CD4-positive, alpha-beta T cell (primary cell): ENCODE measurements around the gene ATP1B2. TPM values are rescaled to one million over a fixed set of nuclear protein-coding genes. Genes with fewer than 3 reads are reported as not detected.

ENCODE experiments used
- ATAC-seq: fragments of 200-7000 bp; cut with Tn5 transposase; one replicate; pipeline ENCODE4 v1.10.0; 2022; ENCODE audit warnings: mild to moderate bottlenecking; ENCODE audit not compliant: poor library complexity
- CTCF ChIA-PET: fragments of 350-600 bp; sonication (Branson Sonifier 250); formaldehyde crosslinking; loops from one replicate; lab custom pipeline; 2021; ENCODE audit warnings: antibody characterized with exemption, inconsistent platforms; lab: Charles Lee
- POLR2A ChIA-PET: fragments of 350-600 bp; sonication (Branson Sonifier 250); formaldehyde crosslinking; loops from one replicate; lab custom pipeline; 2021; ENCODE audit warnings: antibody characterized with exemption, inconsistent platforms; lab: Charles Lee
- DNase-seq, 14 experiments: peaks; one replicate each; pipeline ENCODE4 v3.0.0-alpha.2; 2013 to 2020; ENCODE audit warnings: mixed read lengths in 2 of 14
- H3K27ac ChIP-seq, 2 donors: one replicate each; pipeline versions ENCODE4 v1.5.1 to v1.7.0; 2013; ENCODE audit warnings: low read length in 2 of 2, low read depth in 1 of 2, mild to moderate bottlenecking in 1 of 2
- H3K27me3 ChIP-seq, 2 experiments: 1 replicate in 1 of 2; 2 replicates in 1 of 2; pipeline versions ENCODE4 v1.6.1 to v1.7.0; 2013; ENCODE audit warnings: low read length in 2 of 2, control low read depth in 1 of 2, mild to moderate bottlenecking in 1 of 2, moderate library complexity in 1 of 2; ENCODE audit not compliant: insufficient read depth in 2 of 2, control insufficient read depth in 1 of 2
- H3K36me3 ChIP-seq: one replicate; pipeline ENCODE4 v1.6.1; 2013; ENCODE audit warnings: low read length, control low read depth; ENCODE audit not compliant: insufficient read depth
- H3K4me1 ChIP-seq: one replicate; pipeline ENCODE4 v1.6.1; 2013; ENCODE audit warnings: low read length, control low read depth; ENCODE audit not compliant: insufficient read depth
- H3K4me3 ChIP-seq: one replicate; pipeline ENCODE4 v1.5.1; 2013; ENCODE audit warnings: mild to moderate bottlenecking, low read length, moderate library complexity
- H3K9me3 ChIP-seq, 2 experiments: 1 replicate in 1 of 2; 2 replicates in 1 of 2; pipeline versions ENCODE4 v1.6.1 to v1.7.0; 2013; ENCODE audit warnings: low read length in 2 of 2, mild to moderate bottlenecking in 2 of 2, control low read depth in 1 of 2, moderate library complexity in 1 of 2; ENCODE audit not compliant: control insufficient read depth in 1 of 2, insufficient read depth in 1 of 2
- H3K27ac Mint-ChIP-seq: one replicate; pipeline ENCODE4 v1.8.0; 2020; ENCODE audit warnings: mixed read lengths
- H3K27me3 Mint-ChIP-seq: one replicate; pipeline ENCODE4 v1.8.0; 2021; ENCODE audit warnings: mixed read lengths
- H3K36me3 Mint-ChIP-seq: one replicate; pipeline ENCODE4 v1.8.0; 2021; ENCODE audit warnings: low read depth, mixed read lengths
- H3K4me1 Mint-ChIP-seq: one replicate; pipeline ENCODE4 v1.8.0; 2021; ENCODE audit warnings: low read depth, mixed read lengths
- H3K4me3 Mint-ChIP-seq: one replicate; pipeline ENCODE4 v1.8.0; 2020; ENCODE audit warnings: mild to moderate bottlenecking, mixed read lengths
- H3K9me3 Mint-ChIP-seq: one replicate; pipeline ENCODE4 v1.8.0; 2020; ENCODE audit warnings: mixed read lengths
- intact Hi-C, 2 experiments: fragments of 100-400 bp; cut with DNase I in 1 of 2; cut with micrococcal nuclease in 1 of 2; formaldehyde crosslinking; loops; one replicate each; pipeline versions ENCODE4 v1.15.1 to v1.9.0; 2023 to 2025; cut with DNase I, micrococcal nuclease
- total RNA-seq, 174 experiments: library from RNA in 2 of 174; stranded (reverse) in 2 of 174; gene quantifications; one replicate each; pipeline ENCODE4 v1.2.3 and lab custom pipeline; 2021 to 2026
- TF ChIP-seq, protein P1 (sequence below): fragments of 200-600 bp; IDR thresholded peaks from one replicate; pipeline ENCODE4 v1.8.0; 2022; ENCODE audit warnings: antibody characterized with exemption, mild to moderate bottlenecking

Gene ATP1B2
- total RNA-seq, 2 experiments from 2014 or later = 0.17 to 0.69 TPM

DNA sequence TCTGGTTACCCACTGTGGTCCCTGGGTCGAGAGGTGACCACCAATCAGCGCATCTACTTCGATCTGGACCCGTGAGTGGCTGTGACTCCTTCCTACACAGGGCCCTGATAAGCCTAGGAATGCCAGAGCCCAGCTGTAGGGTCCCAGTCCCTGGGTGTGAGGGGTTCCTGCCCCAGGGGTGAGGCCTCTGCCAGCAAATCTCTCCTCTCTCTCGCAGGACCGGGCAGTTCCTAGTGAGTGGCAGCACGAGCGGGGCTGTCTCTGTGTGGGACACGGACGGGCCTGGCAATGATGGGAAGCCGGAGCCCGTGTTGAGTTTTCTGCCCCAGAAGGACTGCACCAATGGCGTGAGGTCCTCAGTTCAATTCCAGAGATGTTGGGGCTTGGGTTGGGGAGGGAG, 52.0 kb downstream of the ATP1B2 start:
- peaks cover 0 to 17% of the 10 kb centered on the region in 2 experiments for H3K9me3 ChIP-seq
- TF ChIP-seq, protein P1, sequence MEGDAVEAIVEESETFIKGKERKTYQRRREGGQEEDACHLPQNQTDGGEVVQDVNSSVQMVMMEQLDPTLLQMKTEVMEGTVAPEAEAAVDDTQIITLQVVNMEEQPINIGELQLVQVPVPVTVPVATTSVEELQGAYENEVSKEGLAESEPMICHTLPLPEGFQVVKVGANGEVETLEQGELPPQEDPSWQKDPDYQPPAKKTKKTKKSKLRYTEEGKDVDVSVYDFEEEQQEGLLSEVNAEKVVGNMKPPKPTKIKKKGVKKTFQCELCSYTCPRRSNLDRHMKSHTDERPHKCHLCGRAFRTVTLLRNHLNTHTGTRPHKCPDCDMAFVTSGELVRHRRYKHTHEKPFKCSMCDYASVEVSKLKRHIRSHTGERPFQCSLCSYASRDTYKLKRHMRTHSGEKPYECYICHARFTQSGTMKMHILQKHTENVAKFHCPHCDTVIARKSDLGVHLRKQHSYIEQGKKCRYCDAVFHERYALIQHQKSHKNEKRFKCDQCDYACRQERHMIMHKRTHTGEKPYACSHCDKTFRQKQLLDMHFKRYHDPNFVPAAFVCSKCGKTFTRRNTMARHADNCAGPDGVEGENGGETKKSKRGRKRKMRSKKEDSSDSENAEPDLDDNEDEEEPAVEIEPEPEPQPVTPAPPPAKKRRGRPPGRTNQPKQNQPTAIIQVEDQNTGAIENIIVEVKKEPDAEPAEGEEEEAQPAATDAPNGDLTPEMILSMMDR = no peak
- POLR2A ChIA-PET = interaction anchor here (0.8 kb wide), 1 partner anchor 15 kb away, joined by 3 read pairs; the partner anchor contains the start of genes TP53 and WRAP53
- CTCF ChIA-PET = no interaction called here
- peaks cover 46 to 53% of the 10 kb centered on the region in 2 experiments for H3K27me3 ChIP-seq
- H3K27ac ChIP-seq = no peak overlapping the region
- intact Hi-C loops = no loop called here
- H3K4me1 Mint-ChIP-seq = peaks cover 14% of the 10 kb centered on the region
- H3K4me3 Mint-ChIP-seq = no peak overlapping the region
- H3K4me1 ChIP-seq = peaks cover 20% of the 10 kb centered on the region
- H3K9me3 Mint-ChIP-seq = no peaks in the 10 kb centered on the region
- ATAC-seq = no peak
- peaks cover 40% of the 10 kb centered on the region for H3K36me3 Mint-ChIP-seq
- no peak overlapping the region for H3K4me3 ChIP-seq
- DNase-seq = no peak
- peaks cover 22% of the 10 kb centered on the region for H3K36me3 ChIP-seq
- peaks cover 54% of the 10 kb centered on the region for H3K27me3 Mint-ChIP-seq
- H3K27ac Mint-ChIP-seq = no peak overlapping the region

DNA sequence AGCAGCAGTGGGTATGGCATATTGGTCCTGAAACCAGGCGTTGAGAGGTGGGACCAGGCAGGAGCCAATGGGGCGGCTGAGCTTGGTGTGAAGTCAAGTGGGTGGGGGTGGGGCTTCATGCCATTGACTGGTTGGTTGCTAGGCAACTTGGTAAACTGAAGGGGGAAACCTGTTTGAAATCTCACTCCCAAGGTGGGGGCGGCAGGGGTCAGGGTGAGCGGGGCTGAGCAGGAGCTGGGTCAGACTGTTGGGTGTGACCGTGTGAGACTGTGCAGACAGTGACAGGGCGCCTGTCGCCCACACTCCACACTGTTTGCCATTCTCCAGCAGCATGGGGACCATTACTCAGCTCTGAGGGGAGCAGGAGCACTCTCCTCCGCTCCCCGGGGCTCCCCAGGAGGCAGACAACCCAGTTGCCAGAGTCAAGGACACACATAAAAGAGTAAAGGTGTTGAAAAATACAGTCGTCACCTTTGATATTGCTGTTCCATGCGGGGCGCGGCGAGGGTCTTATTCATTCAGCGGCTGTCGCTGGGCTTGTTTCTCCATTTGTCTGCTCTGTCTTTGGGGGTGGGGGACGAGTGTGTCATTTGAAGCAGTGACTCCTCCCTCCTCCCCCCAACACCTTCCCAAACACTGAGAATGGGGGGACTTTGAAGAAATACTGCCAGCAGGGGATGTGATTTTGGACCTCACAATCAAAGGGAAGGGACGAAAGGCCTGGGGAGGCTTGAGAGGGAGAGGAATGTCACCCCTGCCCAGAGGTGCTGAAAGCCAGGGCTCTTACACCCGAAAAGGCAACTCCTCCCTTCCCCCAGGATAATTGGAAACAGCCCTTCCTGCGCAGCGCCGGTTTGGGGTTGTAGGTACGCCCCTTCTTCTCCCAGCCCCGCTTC, 53.1 kb downstream of the ATP1B2 start:
- H3K9me3 Mint-ChIP-seq = no peaks in the 10 kb centered on the region
- DNase-seq (peak in 2 of 14 experiments; percentile 42 to 57), ATAC-seq (peak; percentile 42)
- H3K4me1 Mint-ChIP-seq = peaks cover 14% of the 10 kb centered on the region
- TF ChIP-seq, protein P1 = no peak
- no peak overlapping the region for H3K27ac ChIP-seq
- H3K27ac Mint-ChIP-seq = no peak overlapping the region
- peak overlapping the region; percentile 34 for H3K4me3 Mint-ChIP-seq
- peaks cover 59% of the 10 kb centered on the region for H3K27me3 Mint-ChIP-seq
- ChIA-PET CTCF (interaction anchor here (0.5 to 0.9 kb wide), 2 partner anchors 16 to 56 kb away, joined by 3 to 4 read pairs; partner anchors contain the start of gene TP53), POLR2A (interaction anchor here (1.6 kb wide), 1 partner anchor 16 kb away, joined by 4 read pairs; the partner anchor contains the start of gene WRAP53)
- H3K4me1 ChIP-seq = peaks cover 20% of the 10 kb centered on the region
- intact Hi-C loops = no loop called here
- H3K36me3 ChIP-seq = peaks cover 22% of the 10 kb centered on the region
- H3K27me3 ChIP-seq = peaks cover 49 to 57% of the 10 kb centered on the region in 2 experiments
- peaks cover 0 to 17% of the 10 kb centered on the region in 2 experiments for H3K9me3 ChIP-seq
- no peak overlapping the region for H3K4me3 ChIP-seq
- peaks cover 34% of the 10 kb centered on the region for H3K36me3 Mint-ChIP-seq

DNA sequence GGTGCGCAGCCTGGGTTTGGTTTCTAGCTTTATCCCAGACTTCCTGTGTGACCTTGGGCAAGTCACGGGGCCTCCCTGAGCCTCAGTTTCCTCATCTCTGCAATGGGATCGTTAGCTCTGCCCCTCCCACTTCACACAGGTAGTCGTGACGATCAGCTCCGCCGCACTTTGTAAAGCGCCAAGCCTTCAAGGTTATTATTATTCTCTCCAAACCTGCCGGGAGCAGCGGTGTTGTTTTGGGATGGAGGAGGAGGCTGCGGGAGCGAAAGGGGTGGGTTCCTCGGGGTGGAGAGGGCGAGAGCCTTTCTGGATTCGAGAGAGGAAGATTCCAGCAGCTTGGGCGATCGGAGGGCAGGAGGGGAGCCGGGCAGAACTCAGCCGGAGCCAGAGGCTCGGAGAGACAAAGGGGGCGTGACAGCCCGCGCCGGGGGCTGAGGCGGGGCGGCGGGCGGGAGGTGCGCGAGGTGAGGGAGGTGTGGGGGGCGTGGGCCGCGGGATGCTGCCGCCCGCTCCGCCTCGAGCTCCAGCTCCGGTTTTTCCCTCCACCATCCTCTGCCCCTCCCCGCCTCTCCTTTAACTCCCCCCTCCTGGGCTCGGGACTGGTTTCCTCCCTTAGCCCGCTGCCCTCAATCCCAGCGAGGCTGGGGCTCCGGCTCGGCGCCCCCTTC, 54.0 kb downstream of the ATP1B2 start, which contains the start of gene EFNB3:
EFNB3 (plus strand) TSS at position 602 of the 668 bp plus-strand sequence. CDS start 397 bp downstream, outside the sequence.
- Histone ChIP-seq H3K27ac (no peak within 1 kb of the TSS), H3K4me3 (peak within 1 kb of the TSS; percentile 30), H3K27me3 (peaks cover 49 to 57% of the 10 kb centered on the region in 2 experiments), H3K36me3 (peaks cover 22% of the 10 kb centered on the region), H3K4me1 (peaks cover 20% of the 10 kb centered on the region), H3K9me3 (peaks cover 0 to 17% of the 10 kb centered on the region in 2 experiments)
- ChIA-PET POLR2A (interaction anchor here (1.6 kb wide), 1 partner anchor 17 kb away, joined by 4 read pairs; the partner anchor contains the start of gene WRAP53), CTCF (interaction anchor here (0.5 to 0.9 kb wide), 2 partner anchors 17 to 57 kb away, joined by 3 to 4 read pairs; partner anchors contain the start of gene TP53)
- peaks cover 34% of the 10 kb centered on the region for H3K36me3 Mint-ChIP-seq
- peak; percentile 42 for ATAC-seq
- H3K27me3 Mint-ChIP-seq = peaks cover 63% of the 10 kb centered on the region
- intact Hi-C loops = no loop called here
- no peaks in the 10 kb centered on the region for H3K9me3 Mint-ChIP-seq
- DNase-seq = peak in 1 of 14 experiments; percentile 38
- H3K4me1 Mint-ChIP-seq = peaks cover 14% of the 10 kb centered on the region
- peak within 1 kb of the TSS; percentile 79 for H3K4me3 Mint-ChIP-seq
- H3K27ac Mint-ChIP-seq = no peak within 1 kb of the TSS
- TF ChIP-seq, protein P1 = no peak
